ENCODE measurements around the gene MORN5. TPM values are rescaled to one million over a fixed set of nuclear protein-coding genes. Genes with fewer than 3 reads are reported as not detected.

Gene MORN5
- total and polyA plus RNA-seq, 8 donors: 1.2 to 7.2 (median 4.2) TPM; not detected in 1

- peaks cover 6 to 10% of the 10 kb centered on the region in 2 donors for H3K4me1 ChIP-seq
- ATAC-seq: peak; percentile 22
- DNase-seq: no peak
- TF ChIP-seq CTCF (IDR thresholded peaks at IDR 0.05): no peak
- intact Hi-C loops (cut with DNase I): no loop called here
- H3K36me3 ChIP-seq: peaks cover 0 to 78% of the 10 kb centered on the region in 2 donors
- no peak overlapping the region for H3K27ac ChIP-seq
- H3K27me3 ChIP-seq: no peaks in the 10 kb centered on the region
- H3K4me3 ChIP-seq: no peak overlapping the region
- H3K9me3 ChIP-seq: no peaks in the 10 kb centered on the region
Observed at GRCh38 chr9:122144836-122145591, 14.7 kb upstream of the MORN5 start.

- ATAC-seq: no peak
- intact Hi-C loops (cut with DNase I): no loop called here
Observed at GRCh38 chr9:122145592-122145863, 14.2 kb upstream of the MORN5 start.

GRCh38 chr9:122151267-122151828 lies 8.4 kb upstream of the MORN5 start:
- Histone ChIP-seq H3K36me3 (peaks cover 0 to 39% of the 10 kb centered on the region in 2 donors), H3K4me1 (peaks cover 0 to 10% of the 10 kb centered on the region in 2 donors), H3K4me3 (no peak overlapping the region), H3K27me3 (no peaks in the 10 kb centered on the region), H3K27ac (no peak overlapping the region), H3K9me3 (no peaks in the 10 kb centered on the region)
- DNase-seq: no peak
- intact Hi-C loops (cut with DNase I): no loop called here
- ATAC-seq: no peak
- no peak for TF ChIP-seq CTCF (IDR thresholded peaks at IDR 0.05)

More at GRCh38 chr9:122145592-122145863, 14.2 kb upstream of the MORN5 start:
- no peak for DNase-seq
- Histone ChIP-seq H3K36me3 (peaks cover 0 to 78% of the 10 kb centered on the region in 2 donors), H3K4me1 (peaks cover 6 to 10% of the 10 kb centered on the region in 2 donors), H3K9me3 (no peaks in the 10 kb centered on the region), H3K27me3 (no peaks in the 10 kb centered on the region), H3K4me3 (no peak overlapping the region), H3K27ac (no peak overlapping the region)
- TF ChIP-seq CTCF (IDR thresholded peaks at IDR 0.05): no peak

- no peak for ATAC-seq
- H3K9me3 ChIP-seq: no peaks in the 10 kb centered on the region
Observed at GRCh38 chr9:122155796-122156195, 3.9 kb upstream of the MORN5 start.

More at GRCh38 chr9:122155796-122156195, 3.9 kb upstream of the MORN5 start:
- H3K4me1 ChIP-seq: peaks cover 9 to 27% of the 10 kb centered on the region in 2 donors
- intact Hi-C loops (cut with DNase I): no loop called here
- no peak overlapping the region for H3K27ac ChIP-seq
- no peak overlapping the region for H3K4me3 ChIP-seq
- TF ChIP-seq CTCF (IDR thresholded peaks at IDR 0.05): no peak
- DNase-seq: no peak
- no peaks in the 10 kb centered on the region for H3K27me3 ChIP-seq
- peaks cover 0 to 7% of the 10 kb centered on the region in 2 donors for H3K36me3 ChIP-seq
